ENCODE measurements around the gene SLC6A1. TPM values are rescaled to one million over a fixed set of nuclear protein-coding genes. Genes with fewer than 3 reads are reported as not detected.

The SLC6A1 gene
- total RNA-seq, 1 experiment from 2014 or later: not detected

GRCh38 chr3:11056531-11057050 lies 64.0 kb downstream of the SLC6A1 start:
- H3K36me3 ChIP-seq (ENCODE audit: control insufficient read depth in 1 of 2, insufficient read depth in 2 of 2, low read length in 2 of 2): no peaks in the 10 kb centered on the region
- RAD21 ChIA-PET (ENCODE audit: low non-redundant PET in 1 of 2, low total read pairs in 2 of 2, uncharacterized antibody in 2 of 2, unreplicated experiment in 2 of 2): no interaction called here
- peaks cover 3 to 10% of the 10 kb centered on the region in 2 experiments; a peak in 2 of 4 replicates for H3K4me1 ChIP-seq (ENCODE audit: control insufficient read depth in 1 of 2, insufficient read depth in 2 of 2, low read length in 2 of 2)
- no peak for DNase-seq (ENCODE audit: low read depth, low spot score)
- H2AFZ ChIP-seq (ENCODE audit: low read depth, low read length, poor library complexity, severe bottlenecking): no peak overlapping the region
- H3K9me3 ChIP-seq (ENCODE audit: control insufficient read depth in 1 of 2, insufficient read depth in 1 of 2, low read depth in 1 of 2, low read length in 2 of 2): no peaks in the 10 kb centered on the region
- TF ChIP-seq TCF7L2 (IDR thresholded peaks at IDR 0.05; ENCODE audit: borderline replicate concordance, extremely low read depth, insufficient read depth, insufficient read length) (no peak), REST (IDR thresholded peaks at IDR 0.05; ENCODE audit: low read depth) (no peak), POLR2A (IDR thresholded peaks at IDR 0.05; ENCODE audit: borderline replicate concordance, extremely low read depth, insufficient read depth, insufficient read length) (no peak), CTCF (IDR thresholded peaks at IDR 0.05 in 2 of 3, conservative IDR thresholded peaks at IDR 0.05 in 1 of 3; ENCODE audit: borderline replicate concordance in 1 of 3, insufficient read depth in 1 of 3, low read depth in 2 of 3, low read length in 2 of 3) (no peak), ELF1 (IDR thresholded peaks at IDR 0.05; ENCODE audit: borderline replicate concordance, low read depth) (no peak), EZH2phosphoT487 (IDR thresholded peaks at IDR 0.05; ENCODE audit: borderline replicate concordance) (no peak), ZNF274 (IDR thresholded peaks at IDR 0.05; ENCODE audit: low read depth, low read length) (no peak), JUND (IDR thresholded peaks at IDR 0.05) (no peak), ATF3 (IDR thresholded peaks at IDR 0.05) (no peak), EGR1 (IDR thresholded peaks at IDR 0.05; ENCODE audit: low read depth) (no peak), CBX3 (IDR thresholded peaks at IDR 0.05; ENCODE audit: low read depth) (no peak), FOSL1 (IDR thresholded peaks at IDR 0.05; ENCODE audit: low read depth) (no peak), ZFX (IDR thresholded peaks at IDR 0.05) (no peak), SP1 (IDR thresholded peaks at IDR 0.05; ENCODE audit: low read depth) (no peak), ZBTB33 (IDR thresholded peaks at IDR 0.05; ENCODE audit: extremely low read depth, insufficient replicate concordance, low read length) (no peak), EZH2 (IDR thresholded peaks at IDR 0.05) (no peak), SRF (IDR thresholded peaks at IDR 0.05; ENCODE audit: low read depth) (no peak), SIN3A (IDR thresholded peaks at IDR 0.05; ENCODE audit: low read depth) (no peak), POLR2AphosphoS5 (IDR thresholded peaks at IDR 0.05; ENCODE audit: low read depth, low read length) (no peak)
- intact Hi-C loops (cut with micrococcal nuclease): no loop called here
- no peak overlapping the region for H3K9ac ChIP-seq (ENCODE audit: low read length)
- no peaks in the 10 kb centered on the region for H4K20me1 ChIP-seq (ENCODE audit: insufficient read depth)
- POLR2A ChIA-PET: no interaction called here
- no peak overlapping the region for H3K27ac ChIP-seq (ENCODE audit: low read depth, low read length)
- BruUV-seq (replicated peaks): no TSS peak
- CTCF ChIA-PET: interaction anchor here (0.7 kb wide), 1 partner anchor 110 kb away, joined by 3 read pairs; no protein-coding TSS in a partner anchor
- peaks cover 27% of the 10 kb centered on the region for H3K27me3 ChIP-seq (ENCODE audit: insufficient read depth, low read length)
- no peak for ATAC-seq
- no peak overlapping the region for H3K4me3 ChIP-seq (replicated peaks in 1 of 2; ENCODE audit: low read depth in 1 of 2, low read length in 2 of 2)
- H3K4me2 ChIP-seq (ENCODE audit: low read length): no peak overlapping the region
- no peaks in the 10 kb centered on the region for H3K79me2 ChIP-seq (ENCODE audit: insufficient read depth, low read length)
- H3K9me2 ChIP-seq (ENCODE audit: insufficient read depth): no peaks in the 10 kb centered on the region

Data from HCT116 (cell line).